PC-3 (cell line): ENCODE data around the gene TMEM255B. TPM values are rescaled to one million over a fixed set of nuclear protein-coding genes. Genes with fewer than 3 reads are reported as not detected.

Source experiments
- ATAC-seq: fragments of 200-7000 bp; cut with Tn5 transposase; 2 replicates; pipeline ENCODE4 v1.9.1; 2020; ENCODE audit warnings: mild to moderate bottlenecking, moderate library complexity
- BruUV-seq: library from RNA; stranded (reverse); fragments of 400-500 nt; replicated peaks from 2 replicates; lab custom pipeline; 2021; lab: Mats Ljungman, UMichigan
- CTCF ChIA-PET: fragments of 300-600 bp; sonication (Branson Sonifier 250); formaldehyde crosslinking; loops from one replicate; lab custom pipeline; 2022; ENCODE audit warnings: antibody characterized with exemption; lab: Charles Lee
- POLR2A ChIA-PET: fragments of 300-600 bp; sonication (Branson Sonifier 250); formaldehyde crosslinking; loops from one replicate; lab custom pipeline; 2022; ENCODE audit warnings: antibody characterized with exemption; ENCODE audit not compliant: unreplicated experiment; lab: Charles Lee
- DNase-seq: peaks from one replicate; pipeline ENCODE4 v3.0.0-alpha.2; 2015
- H2AFZ ChIP-seq: fragments of 300-600 bp; sonication (generic); 2 replicates; pipeline ENCODE4 v1.6.0; 2016; ENCODE audit warnings: antibody characterized with exemption, low read length
- H3F3A ChIP-seq: fragments of 300-600 bp; sonication (generic); one replicate; pipeline ENCODE4 v1.6.0; 2017; ENCODE audit warnings: antibody characterized with exemption, low read length, control low read depth, mild to moderate bottlenecking; ENCODE audit not compliant: unreplicated experiment
- H3K27ac ChIP-seq: fragments of 300-600 bp; sonication (generic); 2 replicates; pipeline ENCODE4 v1.5.1; 2016; ENCODE audit warnings: mild to moderate bottlenecking, low read length
- H3K27me3 ChIP-seq: fragments of 300-600 bp; sonication (generic); 2 replicates; pipeline ENCODE4 v1.6.1; 2016; ENCODE audit warnings: low read length, mixed read lengths
- H3K36me3 ChIP-seq: fragments of 300-600 bp; sonication (generic); 2 replicates; pipeline ENCODE4 v1.6.1; 2016; ENCODE audit warnings: low read depth, mixed run types, low read length, mixed read lengths
- H3K4me1 ChIP-seq: fragments of 300-600 bp; sonication (generic); 2 replicates; pipeline ENCODE4 v1.5.1; 2016; ENCODE audit warnings: low read length; ENCODE audit not compliant: insufficient read depth
- H3K4me2 ChIP-seq: fragments of 300-600 bp; sonication (generic); 2 replicates; pipeline ENCODE4 v1.6.0; 2016; ENCODE audit warnings: low read length
- H3K4me3 ChIP-seq: fragments of 300-600 bp; sonication (generic); 2 replicates; pipeline ENCODE4 v1.5.1; 2016; ENCODE audit warnings: mild to moderate bottlenecking, low read length, mixed read lengths
- H3K79me2 ChIP-seq: fragments of 300-600 bp; sonication (generic); 2 replicates; pipeline ENCODE4 v1.6.1; 2017; ENCODE audit warnings: low read length, mixed read lengths
- H3K9ac ChIP-seq: fragments of 300-600 bp; sonication (generic); 2 replicates; pipeline ENCODE4 v1.6.0; 2016; ENCODE audit warnings: mild to moderate bottlenecking, low read length
- H3K9me2 ChIP-seq: fragments of 300-600 bp; sonication (generic); replicated peaks from 2 replicates; pipeline ENCODE4 v1.6.1; 2016; ENCODE audit warnings: mixed run types, low read length, mixed read lengths
- H3K9me3 ChIP-seq: fragments of 300-600 bp; sonication (generic); 2 replicates; pipeline ENCODE4 v1.6.1; 2016; ENCODE audit warnings: low read length, mixed read lengths
- H4K20me1 ChIP-seq: fragments of 300-600 bp; sonication (generic); 2 replicates; pipeline ENCODE4 v1.6.1; 2016; ENCODE audit warnings: low read length, mixed read lengths
- CTCF ChIP-seq: fragments of 300-600 bp; sonication (generic); conservative IDR thresholded peaks from 2 replicates; pipeline ENCODE4 v1.5.1; 2017; ENCODE audit warnings: antibody characterized with exemption, low read depth, mild to moderate bottlenecking, low read length
- EZH2 ChIP-seq: fragments of 300-600 bp; sonication (generic); IDR thresholded peaks from one replicate; pipeline ENCODE4 v1.6.1; 2017; ENCODE audit warnings: antibody characterized with exemption, mild to moderate bottlenecking, low read length; ENCODE audit not compliant: unreplicated experiment
- EZH2phosphoT487 ChIP-seq: fragments of 300-600 bp; sonication (generic); IDR thresholded peaks from 2 replicates; pipeline ENCODE4 v1.6.1; 2018; ENCODE audit warnings: mild to moderate bottlenecking, antibody characterized with exemption, low read length, borderline replicate concordance
- intact Hi-C: fragments of 100-400 bp; cut with micrococcal nuclease; formaldehyde crosslinking; loops from 2 replicates; pipeline ENCODE4 v1.9.0; 2023
- total RNA-seq: library from RNA; depleted of rRNA; stranded (reverse); fragments of >200 nt; gene quantifications from 2 replicates; pipeline ENCODE4 v1.2.3, GENCODE V29; 2014

TMEM255B gene
- total RNA-seq, 1 experiment from 2014 or later: 26.9 TPM

DNA sequence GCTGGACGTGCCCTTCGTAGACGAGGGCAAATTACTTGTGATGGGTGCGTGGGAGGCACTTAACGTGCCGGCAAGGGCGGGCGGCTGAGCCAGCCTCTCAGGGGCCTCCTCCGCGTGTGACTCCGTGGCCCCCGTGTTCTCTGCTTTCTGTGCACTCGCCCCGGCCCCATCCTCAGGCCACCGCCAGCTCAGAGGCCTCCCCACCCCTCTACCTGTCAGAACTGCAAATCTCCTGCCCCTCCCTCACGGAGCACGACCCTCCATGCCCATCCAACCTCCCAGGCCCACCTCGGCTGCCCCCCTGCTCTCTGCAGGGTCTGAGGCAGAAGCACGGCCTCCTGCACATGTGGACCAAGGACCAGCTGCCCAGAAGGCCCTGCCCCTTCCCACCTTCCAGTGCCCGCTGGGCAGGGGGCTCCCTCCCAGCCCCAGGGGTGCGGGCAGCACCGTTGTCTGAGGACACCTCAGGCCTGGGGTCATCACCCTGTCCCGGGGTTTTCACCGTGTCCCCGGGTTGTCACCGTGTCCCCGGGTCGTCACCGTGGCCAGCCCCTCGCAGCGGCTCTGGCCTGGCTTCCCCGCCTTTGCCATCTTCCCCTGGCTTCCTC, 44.5 kb downstream of the TMEM255B start:
- Histone ChIP-seq H3K36me3 (no peaks in the 10 kb centered on the region), H3F3A (no peaks in the 10 kb centered on the region), H3K9ac (no peak overlapping the region), H3K79me2 (no peaks in the 10 kb centered on the region), H2AFZ (no peak overlapping the region), H3K4me2 (no peak overlapping the region), H3K27ac (no peak overlapping the region), H3K4me1 (no peaks in the 10 kb centered on the region), H3K9me3 (no peaks in the 10 kb centered on the region), H3K4me3 (no peak overlapping the region), H3K9me2 (no peaks in the 10 kb centered on the region), H3K27me3 (no peaks in the 10 kb centered on the region), H4K20me1 (no peaks in the 10 kb centered on the region)
- intact Hi-C loops: no loop called here
- ChIA-PET POLR2A (no interaction called here), CTCF (no interaction called here)
- DNase-seq (no peak), ATAC-seq (no peak)
- TF ChIP-seq EZH2: no peak
- no peak for TF ChIP-seq CTCF
- no peak for TF ChIP-seq EZH2phosphoT487
- no TSS peak for BruUV-seq

- intact Hi-C loops: no loop called here
- Histone ChIP-seq H3K9me3 (no peaks in the 10 kb centered on the region), H3K79me2 (no peaks in the 10 kb centered on the region), H3K27me3 (no peaks in the 10 kb centered on the region), H4K20me1 (no peaks in the 10 kb centered on the region), H2AFZ (no peak overlapping the region), H3K36me3 (no peaks in the 10 kb centered on the region), H3K4me2 (no peak overlapping the region), H3F3A (no peaks in the 10 kb centered on the region), H3K4me1 (no peaks in the 10 kb centered on the region), H3K27ac (no peak overlapping the region), H3K9me2 (no peaks in the 10 kb centered on the region), H3K4me3 (no peak overlapping the region), H3K9ac (no peak overlapping the region)
- ATAC-seq: peak; percentile 20
- peak; percentile 4 for DNase-seq
- no peak for TF ChIP-seq EZH2
- no peak for TF ChIP-seq EZH2phosphoT487
- no peak for TF ChIP-seq CTCF
- CTCF ChIA-PET: no interaction called here
- no TSS peak for BruUV-seq
- POLR2A ChIA-PET: no interaction called here
Measured at GRCh38 chr13:113804017-113804702, 45.1 kb downstream of the TMEM255B start.
